ENCODE data around the gene SPTB. TPM values are rescaled to one million over a fixed set of nuclear protein-coding genes. Genes with fewer than 3 reads are reported as not detected.
"Not testable (repeated sequence)": the region's sequence is repeated elsewhere in the genome, so short reads cannot be mapped to it uniquely, and the experiment has no call there.

The SPTB gene
- total and polyA plus RNA-seq, 10 of the 15 experiments (the other 5 are each of a cell fraction or from before 2014, with no cell fraction given) = under 0.01 to 0.04 (median 0.02) TPM; not detected in 4

DNA sequence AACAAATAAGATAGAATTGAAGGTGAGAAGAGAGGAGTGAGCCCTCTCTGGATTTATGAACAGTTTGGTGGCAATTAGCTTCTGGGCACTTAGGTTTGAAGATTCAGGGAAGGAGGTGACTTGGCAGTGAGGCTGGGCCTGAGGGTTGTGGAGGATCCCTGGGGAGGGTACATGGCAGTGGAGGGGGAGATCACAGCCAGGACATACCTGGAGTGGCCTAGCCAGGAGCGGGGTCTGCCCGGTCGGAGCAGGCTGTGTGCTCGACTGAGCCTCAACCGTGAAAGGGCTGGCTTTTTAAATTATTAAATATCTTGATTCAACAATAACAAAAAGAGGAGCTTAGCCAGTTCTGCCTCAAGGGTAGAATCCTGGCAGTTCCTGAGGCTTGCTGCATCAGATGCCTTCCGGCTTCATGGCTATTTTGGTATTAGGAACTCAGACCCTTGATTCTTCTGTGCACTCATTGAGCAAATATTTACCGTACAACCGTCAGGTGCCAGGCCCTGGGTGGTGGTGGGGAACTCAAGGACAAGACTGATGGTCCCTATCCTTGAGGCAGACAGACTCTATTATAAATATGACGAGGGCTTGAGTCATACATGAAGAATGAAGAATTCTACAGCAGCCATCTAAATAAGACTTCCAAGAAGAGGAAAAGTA, 73.4 kb downstream of the SPTB start:
- no peak overlapping the region for H3K27ac ChIP-seq (ENCODE audit: control insufficient read depth, insufficient read depth)
- ChIA-PET POLR2A (no interaction called here), CTCF (interaction anchor here (1.3 kb wide), 1 partner anchor 17 kb away, joined by 3 read pairs; no protein-coding TSS in a partner anchor), RAD21 (ENCODE audit: unreplicated experiment) (no interaction called here), SMC1A (ENCODE audit: uncharacterized antibody, unreplicated experiment) (no interaction called here)
- H3K79me2 ChIP-seq (ENCODE audit: control insufficient read depth, insufficient read depth, low read length) = no peaks in the 10 kb centered on the region
- H3K36me3 ChIP-seq (ENCODE audit: control insufficient read depth in 2 of 2, insufficient read depth in 2 of 2, low read length in 1 of 2) = no peaks in the 10 kb centered on the region
- ATAC-seq = no peak
- H3K4me3 ChIP-seq = no peak overlapping the region
- no peak overlapping the region for H3K9ac ChIP-seq (ENCODE audit: control insufficient read depth, insufficient read depth, low read length)
- no peak overlapping the region for H2AFZ ChIP-seq (ENCODE audit: control insufficient read depth, low read depth, low read length)
- H3K9me3 ChIP-seq (replicated peaks; ENCODE audit: control insufficient read depth, insufficient read depth, low read length) = no peaks in the 10 kb centered on the region
- peaks cover 0 to 5% of the 10 kb centered on the region in 2 experiments; a peak in 2 of 4 replicates for H3K27me3 ChIP-seq (replicated peaks in 1 of 2; ENCODE audit: control insufficient read depth in 2 of 2, insufficient read depth in 2 of 2, low read length in 1 of 2)
- 74% methylated on average over 9 of the region's 9 CpGs for WGBS (ENCODE audit: insufficient coverage, insufficient replicate concordance, low lambda C conversion rate, missing lambda C conversion rate)
- TF ChIP-seq, protein P1, sequence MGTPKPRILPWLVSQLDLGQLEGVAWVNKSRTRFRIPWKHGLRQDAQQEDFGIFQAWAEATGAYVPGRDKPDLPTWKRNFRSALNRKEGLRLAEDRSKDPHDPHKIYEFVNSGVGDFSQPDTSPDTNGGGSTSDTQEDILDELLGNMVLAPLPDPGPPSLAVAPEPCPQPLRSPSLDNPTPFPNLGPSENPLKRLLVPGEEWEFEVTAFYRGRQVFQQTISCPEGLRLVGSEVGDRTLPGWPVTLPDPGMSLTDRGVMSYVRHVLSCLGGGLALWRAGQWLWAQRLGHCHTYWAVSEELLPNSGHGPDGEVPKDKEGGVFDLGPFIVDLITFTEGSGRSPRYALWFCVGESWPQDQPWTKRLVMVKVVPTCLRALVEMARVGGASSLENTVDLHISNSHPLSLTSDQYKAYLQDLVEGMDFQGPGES (IDR thresholded peaks at IDR 0.05) = no peak
- TF ChIP-seq SMAD1 (IDR thresholded peaks at IDR 0.05; ENCODE audit: low read depth, partially characterized antibody) (no peak), BHLHE40 (IDR thresholded peaks at IDR 0.05; ENCODE audit: borderline replicate concordance in 1 of 2, low read depth in 2 of 2, low read length in 1 of 2) (no peak), MYB (IDR thresholded peaks at IDR 0.05; ENCODE audit: borderline replicate concordance, low read depth, low read length) (no peak), NR2C1 (IDR thresholded peaks at IDR 0.05) (no peak), TCF7 (IDR thresholded peaks at IDR 0.05; ENCODE audit: borderline replicate concordance) (no peak), LARP7 (IDR thresholded peaks at IDR 0.05) (no peak)
- TF ChIP-seq, protein P2, sequence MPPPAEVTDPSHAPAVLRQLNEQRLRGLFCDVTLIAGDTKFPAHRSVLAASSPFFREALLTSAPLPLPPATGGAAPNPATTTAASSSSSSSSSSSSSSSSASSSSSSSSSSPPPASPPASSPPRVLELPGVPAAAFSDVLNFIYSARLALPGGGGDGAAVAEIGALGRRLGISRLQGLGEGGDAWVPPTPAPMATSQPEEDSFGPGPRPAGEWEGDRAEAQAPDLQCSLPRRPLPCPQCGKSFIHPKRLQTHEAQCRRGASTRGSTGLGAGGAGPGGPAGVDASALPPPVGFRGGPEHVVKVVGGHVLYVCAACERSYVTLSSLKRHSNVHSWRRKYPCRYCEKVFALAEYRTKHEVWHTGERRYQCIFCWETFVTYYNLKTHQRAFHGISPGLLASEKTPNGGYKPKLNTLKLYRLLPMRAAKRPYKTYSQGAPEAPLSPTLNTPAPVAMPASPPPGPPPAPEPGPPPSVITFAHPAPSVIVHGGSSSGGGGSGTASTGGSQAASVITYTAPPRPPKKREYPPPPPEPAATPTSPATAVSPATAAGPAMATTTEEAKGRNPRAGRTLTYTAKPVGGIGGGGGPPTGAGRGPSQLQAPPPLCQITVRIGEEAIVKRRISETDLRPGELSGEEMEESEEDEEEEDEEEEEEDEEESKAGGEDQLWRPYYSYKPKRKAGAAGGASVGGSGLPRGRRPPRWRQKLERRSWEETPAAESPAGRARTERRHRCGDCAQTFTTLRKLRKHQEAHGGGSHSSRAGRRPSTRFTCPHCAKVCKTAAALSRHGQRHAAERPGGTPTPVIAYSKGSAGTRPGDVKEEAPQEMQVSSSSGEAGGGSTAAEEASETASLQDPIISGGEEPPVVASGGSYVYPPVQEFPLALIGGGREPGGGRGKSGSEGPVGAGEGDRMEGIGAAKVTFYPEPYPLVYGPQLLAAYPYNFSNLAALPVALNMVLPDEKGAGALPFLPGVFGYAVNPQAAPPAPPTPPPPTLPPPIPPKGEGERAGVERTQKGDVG (CRISPR knock-in tag; IDR thresholded peaks at IDR 0.05) = no peak
- TF ChIP-seq, protein P3, sequence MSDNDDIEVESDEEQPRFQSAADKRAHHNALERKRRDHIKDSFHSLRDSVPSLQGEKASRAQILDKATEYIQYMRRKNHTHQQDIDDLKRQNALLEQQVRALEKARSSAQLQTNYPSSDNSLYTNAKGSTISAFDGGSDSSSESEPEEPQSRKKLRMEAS (IDR thresholded peaks at IDR 0.05; ENCODE audit: low read depth, low read length) = no peak
- H3K4me2 ChIP-seq (ENCODE audit: control insufficient read depth, insufficient read depth) = no peak overlapping the region
- intact Hi-C loops (cut with micrococcal nuclease; ENCODE audit: unreplicated experiment) = no loop called here
- no TSS peak for BruUV-seq (replicated peaks)
- no peak for FAIRE-seq
- H3K4me1 ChIP-seq (ENCODE audit: control insufficient read depth, insufficient read depth, low read length) = no peaks in the 10 kb centered on the region
- H4K20me1 ChIP-seq (ENCODE audit: control insufficient read depth, insufficient read depth) = no peaks in the 10 kb centered on the region
- DNase-seq (ENCODE audit: low read depth, low spot score) = no peak
- in situ Hi-C loops (cut with MboI) = no loop called here

DNA sequence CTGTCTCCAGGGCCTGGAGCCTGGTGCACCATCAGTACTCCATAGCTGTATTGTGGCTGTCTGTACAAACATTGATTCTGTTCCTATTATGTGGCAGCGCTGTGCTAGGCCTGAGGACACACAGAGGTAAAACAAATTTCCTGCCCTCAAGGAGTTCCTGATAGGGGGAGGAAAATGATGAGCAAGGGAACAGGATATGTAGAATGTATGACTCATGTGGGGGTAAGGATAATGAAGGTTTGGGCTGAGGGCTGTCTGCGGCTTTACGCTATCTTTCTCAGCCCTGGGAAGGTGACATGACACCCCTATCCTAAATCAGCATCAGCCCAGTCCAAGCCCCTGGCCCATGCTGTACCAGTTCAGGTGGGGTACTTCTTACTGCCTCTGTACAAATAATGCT, 74.1 kb downstream of the SPTB start:
- H3K36me3 ChIP-seq (ENCODE audit: control insufficient read depth in 2 of 2, insufficient read depth in 2 of 2, low read length in 1 of 2); POLR2A ChIA-PET; H3K79me2 ChIP-seq (ENCODE audit: control insufficient read depth, insufficient read depth, low read length); H3K4me3 ChIP-seq; intact Hi-C loops (cut with micrococcal nuclease; ENCODE audit: unreplicated experiment); H4K20me1 ChIP-seq (ENCODE audit: control insufficient read depth, insufficient read depth); H3K4me1 ChIP-seq (ENCODE audit: control insufficient read depth, insufficient read depth, low read length); ATAC-seq; BruUV-seq (replicated peaks); RAD21 ChIA-PET (ENCODE audit: unreplicated experiment); SMC1A ChIA-PET (ENCODE audit: uncharacterized antibody, unreplicated experiment); H3K4me2 ChIP-seq (ENCODE audit: control insufficient read depth, insufficient read depth); in situ Hi-C loops (cut with MboI); H3K9ac ChIP-seq (ENCODE audit: control insufficient read depth, insufficient read depth, low read length); H3K27me3 ChIP-seq (replicated peaks in 1 of 2; ENCODE audit: control insufficient read depth in 2 of 2, insufficient read depth in 2 of 2, low read length in 1 of 2); H2AFZ ChIP-seq (ENCODE audit: control insufficient read depth, low read depth, low read length); H3K9me3 ChIP-seq (replicated peaks; ENCODE audit: control insufficient read depth, insufficient read depth, low read length); DNase-seq (ENCODE audit: low read depth, low spot score); FAIRE-seq; H3K27ac ChIP-seq (ENCODE audit: control insufficient read depth, insufficient read depth): not testable (repeated sequence)
- WGBS (ENCODE audit: insufficient coverage, insufficient replicate concordance, low lambda C conversion rate, missing lambda C conversion rate) = 86% methylated on average over 3 of the region's 3 CpGs
- CTCF ChIA-PET = interaction anchor here (1.3 kb wide), 1 partner anchor 18 kb away, joined by 3 read pairs; no protein-coding TSS in a partner anchor
